Ovary (tissue), 9 donors: ENCODE measurements around the gene CFAP61. TPM values are rescaled to one million over a fixed set of nuclear protein-coding genes. Genes with fewer than 3 reads are reported as not detected.

Experiments
- DNase-seq, 5 donors: peaks; one replicate each; pipeline ENCODE4 v3.0.0-alpha.2; 2019 to 2020
- H3K27ac ChIP-seq, 2 donors: fragments of 200-600 bp; one replicate each; pipeline versions ENCODE4 v1.5.1 to v1.8.0; 2019 to 2022
- H3K27me3 ChIP-seq: fragments of 200-600 bp; one replicate; pipeline ENCODE4 v1.8.0; 2022
- H3K36me3 ChIP-seq: fragments of 200-600 bp; sonication (generic); one replicate; pipeline ENCODE4 v1.5.1; 2019
- H3K4me1 ChIP-seq: one replicate; pipeline ENCODE4 v1.8.1; 2013; ENCODE audit warnings: mild to moderate bottlenecking, moderate library complexity; ENCODE audit not compliant: insufficient read depth
- H3K4me3 ChIP-seq: fragments of 200-600 bp; sonication (generic); one replicate; pipeline ENCODE4 v1.5.1; 2017
- H3K9me3 ChIP-seq, 2 donors: fragments of 200-600 bp in 1 of 2; sonication (generic) in 1 of 2; one replicate each; pipeline versions ENCODE4 v1.5.1 to v1.8.1; 2013 to 2019; ENCODE audit warnings: mild to moderate bottlenecking in 1 of 2, moderate library complexity in 1 of 2
- EP300 ChIP-seq: sonication (generic); formaldehyde crosslinking; IDR thresholded peaks from one replicate; pipeline ENCODE4 v1.6.1; 2017; ENCODE audit warnings: antibody characterized with exemption
- POLR2A ChIP-seq: fragments of 450-650 bp; IDR thresholded peaks from one replicate; pipeline ENCODE4 v1.6.1; 2017; ENCODE audit warnings: antibody characterized with exemption, mild to moderate bottlenecking, moderate library complexity
- WGBS, 3 donors: extraction: QIAGEN DNeasy Blood & Tissue Kit in 1 of 3; methylation state at CpG; one replicate each; pipeline versions ENCODE4 v1.1.5 to v1.1.7; 2013 to 2017; 5-methylcytosine and 5-hydroxymethylcytosine counted together
- intact Hi-C, 4 donors: fragments of 100-400 bp; cut with DNase I; formaldehyde crosslinking; loops; one replicate each; pipeline versions ENCODE4 v1.11.0 to v1.15.1; 2022 to 2023
- polyA plus RNA-seq, 2 donors: library from polyadenylated mRNA; stranded (reverse); fragments of 200-250 nt in 1 of 2; fragments of 350-450 nt in 1 of 2; fragmentation: Illumina TruSeq in 1 of 2; extraction: RNeasy Lipid Tissue Mini Kit (QIAGEN cat#74804) in 1 of 2; gene quantifications; one replicate each; pipeline ENCODE4 v1.2.3, GENCODE V29; 2013 to 2014
- total RNA-seq, 7 donors: library from RNA; depleted of rRNA in 2 of 7; stranded (reverse); fragments of >200 nt in 2 of 7; fragmentation: NEBNext Ultra II Directional in 3 of 7; extraction: Animal tissue kit (Norgen Biotek cat#: 25700) in 3 of 7; gene quantifications; one replicate each; pipeline versions ENCODE4 v1.1.0 to v1.2.4, GENCODE V29; 2016 to 2023
- TF ChIP-seq, protein P1 (sequence below), 3 donors: fragments of 450-650 bp in 2 of 3; fragments of 200-600 bp in 1 of 3; IDR thresholded peaks; one replicate each; pipeline versions ENCODE4 v1.5.1 to v1.8.0; 2016 to 2022; ENCODE audit warnings: antibody characterized with exemption in 3 of 3, mild to moderate bottlenecking in 1 of 3
- donor health status: DM: no; HTN: no; CAD: no; lungs with moderate emphysema.
- donor health status: DM: no; HTN: no; CAD: no.
- donor health status: Bipolar disorder and iron deficiency.
- donor health status: DM: yes; HTN: yes; CAD: no.
- donor health status: DM: no; HTN: no; CAD: no.
- donor health status: DM: yes; HTN: yes; CAD: no.

The CFAP61 gene
- total and polyA plus RNA-seq, 9 donors: 0.12 to 13.1 (median 0.96) TPM; not detected in 1

- Histone ChIP-seq H3K4me3 (no peak overlapping the region), H3K9me3 (no peaks in the 10 kb centered on the region), H3K27ac (no peak overlapping the region), H3K36me3 (no peaks in the 10 kb centered on the region), H3K4me1 (no peaks in the 10 kb centered on the region), H3K27me3 (no peaks in the 10 kb centered on the region)
- 80 to 82% (median 80%) methylated on average over 6 of the region's 6 CpGs for WGBS, 3 donors
- DNase-seq: no peak
- TF ChIP-seq, protein P1, sequence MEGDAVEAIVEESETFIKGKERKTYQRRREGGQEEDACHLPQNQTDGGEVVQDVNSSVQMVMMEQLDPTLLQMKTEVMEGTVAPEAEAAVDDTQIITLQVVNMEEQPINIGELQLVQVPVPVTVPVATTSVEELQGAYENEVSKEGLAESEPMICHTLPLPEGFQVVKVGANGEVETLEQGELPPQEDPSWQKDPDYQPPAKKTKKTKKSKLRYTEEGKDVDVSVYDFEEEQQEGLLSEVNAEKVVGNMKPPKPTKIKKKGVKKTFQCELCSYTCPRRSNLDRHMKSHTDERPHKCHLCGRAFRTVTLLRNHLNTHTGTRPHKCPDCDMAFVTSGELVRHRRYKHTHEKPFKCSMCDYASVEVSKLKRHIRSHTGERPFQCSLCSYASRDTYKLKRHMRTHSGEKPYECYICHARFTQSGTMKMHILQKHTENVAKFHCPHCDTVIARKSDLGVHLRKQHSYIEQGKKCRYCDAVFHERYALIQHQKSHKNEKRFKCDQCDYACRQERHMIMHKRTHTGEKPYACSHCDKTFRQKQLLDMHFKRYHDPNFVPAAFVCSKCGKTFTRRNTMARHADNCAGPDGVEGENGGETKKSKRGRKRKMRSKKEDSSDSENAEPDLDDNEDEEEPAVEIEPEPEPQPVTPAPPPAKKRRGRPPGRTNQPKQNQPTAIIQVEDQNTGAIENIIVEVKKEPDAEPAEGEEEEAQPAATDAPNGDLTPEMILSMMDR (IDR thresholded peaks at IDR 0.05): no peak
- TF ChIP-seq EP300 (no peak), POLR2A (no peak)
- intact Hi-C loops: no loop called here
These were observed 196.4 kb downstream of the CFAP61 start for GRCh38 chr20:20248620-20249200.

GRCh38 chr20:20251317-20251716 lies 199.0 kb downstream of the CFAP61 start:
- intact Hi-C loops: no loop called here
- WGBS, 3 donors: 74 to 77% (median 76%) methylated on average over 10 of the region's 10 CpGs
- Histone ChIP-seq H3K9me3 (no peaks in the 10 kb centered on the region), H3K4me3 (no peak overlapping the region), H3K36me3 (no peaks in the 10 kb centered on the region), H3K27me3 (no peaks in the 10 kb centered on the region), H3K27ac (no peak overlapping the region), H3K4me1 (no peaks in the 10 kb centered on the region)
- no peak for DNase-seq
- TF ChIP-seq, protein P1 (IDR thresholded peaks at IDR 0.05): no peak
- TF ChIP-seq EP300 (no peak), POLR2A (no peak)

DNA sequence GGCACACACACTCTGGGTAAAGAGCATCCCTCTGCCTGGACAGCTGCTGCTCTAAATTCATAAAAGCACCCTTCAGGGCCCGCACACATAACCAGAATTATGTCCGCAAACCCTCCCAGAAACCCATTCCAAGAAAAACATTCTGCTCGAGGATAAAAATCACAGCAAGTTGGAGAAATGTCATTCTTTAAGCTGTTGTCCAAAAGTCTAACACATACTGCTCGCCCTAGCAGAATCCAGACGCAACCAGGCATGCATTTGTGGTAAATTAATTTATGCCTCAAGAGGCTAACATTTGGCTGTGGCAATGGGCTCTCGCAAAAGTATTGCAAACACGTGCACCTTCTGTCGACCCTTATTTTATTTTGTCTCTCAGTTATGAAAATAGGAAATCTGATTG lies 199.5 kb downstream of the CFAP61 start:
- TF ChIP-seq, protein P1 (IDR thresholded peaks at IDR 0.05): no peak
- TF ChIP-seq POLR2A (no peak), EP300 (no peak)
- Histone ChIP-seq H3K27ac (no peak overlapping the region), H3K36me3 (no peaks in the 10 kb centered on the region), H3K4me1 (no peaks in the 10 kb centered on the region), H3K4me3 (no peak overlapping the region), H3K9me3 (no peaks in the 10 kb centered on the region), H3K27me3 (no peaks in the 10 kb centered on the region)
- intact Hi-C loops: no loop called here
- no peak for DNase-seq
- WGBS, 3 donors: 48 to 63% (median 49%) methylated on average over 8 of the region's 8 CpGs

DNA sequence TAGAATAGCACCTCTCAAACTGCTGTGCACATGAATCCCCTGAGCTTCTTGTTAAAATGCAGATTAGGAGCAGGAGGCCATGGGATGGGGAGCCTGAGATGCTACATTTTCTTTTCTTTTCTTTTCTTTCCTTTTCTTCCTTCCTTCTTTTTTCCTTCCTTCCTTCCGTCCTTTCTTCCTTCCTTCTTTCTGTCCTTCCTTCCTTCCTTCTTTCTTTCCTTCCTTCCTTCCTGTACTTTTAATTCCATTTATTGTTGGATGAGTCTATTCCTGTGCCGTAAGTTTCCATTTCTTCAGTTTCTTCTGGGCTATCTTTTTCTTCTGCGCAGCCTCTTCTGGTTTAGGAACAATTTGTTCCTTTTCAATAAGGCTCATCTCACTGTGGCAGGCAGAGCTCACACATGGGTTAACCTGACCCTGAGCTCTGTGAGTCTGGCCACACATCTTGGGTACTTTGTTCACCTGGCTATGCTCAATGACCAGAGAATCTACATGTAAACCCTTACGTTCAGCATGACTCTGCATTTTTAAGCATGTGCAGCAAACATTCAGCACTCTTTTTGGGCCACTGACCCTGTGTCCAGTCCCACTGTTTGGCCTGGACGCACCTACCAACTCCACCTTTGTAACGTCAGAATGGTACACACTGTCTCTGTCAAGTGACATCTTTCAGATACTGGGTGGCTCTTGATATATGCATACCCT lies 200.9 kb downstream of the CFAP61 start:
- Histone ChIP-seq H3K27me3 (no peaks in the 10 kb centered on the region), H3K4me1 (no peaks in the 10 kb centered on the region), H3K27ac (no peak overlapping the region), H3K36me3 (no peaks in the 10 kb centered on the region), H3K9me3 (no peaks in the 10 kb centered on the region), H3K4me3 (no peak overlapping the region)
- whole genome bisulfite sequencing, 3 donors: 72 to 81% (median 80%) methylated on average over 6 of the region's 6 CpGs
- DNase-seq: no peak
- intact Hi-C loops: no loop called here
- no peak for TF ChIP-seq POLR2A
- no peak for TF ChIP-seq EP300
- TF ChIP-seq, protein P1 (IDR thresholded peaks at IDR 0.05): no peak
